Forelimb muscle (tissue), 1 donor: ENCODE data around the gene KIF2C. TPM values are rescaled to one million over a fixed set of nuclear protein-coding genes. Genes with fewer than 3 reads are reported as not detected.
"Not testable (repeated sequence)": the region's sequence is repeated elsewhere in the genome, so short reads cannot be mapped to it uniquely, and the experiment has no call there.

Source experiments
- DNase-seq: peaks from one replicate; pipeline ENCODE4 v3.0.0-alpha.2; 2013; ENCODE audit warnings: low read depth
- polyA plus RNA-seq: library from polyadenylated mRNA; unstranded; fragments of 120-200 nt; gene quantifications from one replicate; pipeline ENCODE4 v1.2.1, GENCODE V29; 2013; ENCODE audit not compliant: insufficient read length

Gene KIF2C
- 9.8 TPM for polyA plus RNA-seq

DNA sequence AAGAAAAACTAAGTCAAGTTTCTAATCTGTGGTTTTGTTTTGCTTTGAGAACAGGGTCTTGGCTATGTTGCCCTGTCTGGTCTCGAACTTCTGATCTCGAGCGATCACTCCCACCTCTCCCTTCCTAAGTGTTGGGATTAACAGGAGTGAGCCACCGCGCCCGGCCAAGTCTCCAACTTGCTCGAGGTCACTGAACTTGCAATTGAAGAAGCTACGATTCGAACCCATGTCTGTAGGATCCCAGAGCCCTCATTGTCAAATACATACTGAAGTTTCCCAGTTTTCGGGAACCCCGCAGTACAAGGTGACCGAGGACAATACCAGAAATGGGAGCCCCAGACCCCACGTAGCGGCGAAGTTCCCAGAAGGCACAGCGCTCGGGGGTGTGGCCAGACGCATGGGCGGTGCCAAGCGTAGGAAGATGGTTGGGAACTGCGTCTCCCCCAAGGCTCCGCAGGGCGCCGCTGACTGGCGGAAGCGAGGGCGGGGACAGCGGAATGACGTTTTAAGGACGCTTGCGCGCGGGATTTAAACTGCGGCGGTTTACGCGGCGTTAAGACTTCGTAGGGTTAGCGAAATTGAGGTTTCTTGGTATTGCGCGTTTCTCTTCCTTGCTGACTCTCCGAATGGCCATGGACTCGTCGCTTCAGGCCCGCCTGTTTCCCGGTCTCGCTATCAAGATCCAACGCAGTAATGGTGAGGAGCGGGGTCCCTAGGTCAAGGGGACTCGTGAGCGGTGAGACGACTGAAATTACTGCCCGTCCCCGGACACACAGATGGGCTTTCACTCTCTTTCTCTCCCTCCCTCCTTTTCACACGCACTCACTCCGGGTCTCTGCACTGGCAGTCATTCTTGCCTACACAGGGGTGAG, at the start of gene KIF2C:
TSS of gene KIF2C (plus strand) at position 531 of the 872 bp plus-strand sequence. CDS start at position 627, 96 bp downstream.
- peak; percentile 92 for DNase-seq

DNA sequence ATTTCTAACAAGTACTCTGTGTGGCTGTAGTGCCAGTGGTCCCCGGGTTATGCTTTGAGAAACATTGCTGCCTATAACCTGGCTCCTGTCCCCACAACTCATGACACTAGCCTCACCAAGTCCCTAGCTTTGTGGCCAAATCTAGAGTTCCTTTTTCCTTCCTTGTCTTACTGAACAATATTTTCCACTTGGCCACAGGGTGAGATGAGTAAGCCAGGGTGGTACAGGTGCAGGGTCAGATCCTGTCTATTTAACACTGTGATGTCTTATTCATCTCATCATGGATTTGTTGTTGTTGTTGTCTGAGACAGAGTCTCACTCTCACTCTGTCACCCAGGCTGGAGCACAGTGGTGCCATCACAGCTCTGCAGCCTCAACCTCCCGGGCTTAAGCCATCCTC, 46.5 kb upstream of the KIF2C start:
- no peak for DNase-seq

DNA sequence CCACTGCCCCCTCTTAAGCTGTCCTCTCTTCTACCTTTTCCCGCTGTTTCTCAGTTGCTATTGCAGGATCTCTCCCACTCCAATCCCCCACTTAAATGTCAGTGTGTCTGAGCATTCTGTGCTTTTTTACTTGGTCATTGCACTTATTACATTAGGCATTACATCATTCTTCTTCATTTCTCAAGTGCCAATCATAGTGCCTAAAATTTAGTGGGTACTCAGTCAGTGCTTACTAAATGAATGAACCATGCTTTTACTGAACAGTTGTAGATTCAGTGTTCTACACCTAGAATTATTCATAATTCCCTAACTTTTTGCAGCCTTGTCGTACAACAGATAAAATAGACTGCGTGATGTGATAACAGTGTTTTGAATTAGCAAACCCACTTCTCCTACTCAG, 45.7 kb upstream of the KIF2C start:
- DNase-seq = no peak

DNA sequence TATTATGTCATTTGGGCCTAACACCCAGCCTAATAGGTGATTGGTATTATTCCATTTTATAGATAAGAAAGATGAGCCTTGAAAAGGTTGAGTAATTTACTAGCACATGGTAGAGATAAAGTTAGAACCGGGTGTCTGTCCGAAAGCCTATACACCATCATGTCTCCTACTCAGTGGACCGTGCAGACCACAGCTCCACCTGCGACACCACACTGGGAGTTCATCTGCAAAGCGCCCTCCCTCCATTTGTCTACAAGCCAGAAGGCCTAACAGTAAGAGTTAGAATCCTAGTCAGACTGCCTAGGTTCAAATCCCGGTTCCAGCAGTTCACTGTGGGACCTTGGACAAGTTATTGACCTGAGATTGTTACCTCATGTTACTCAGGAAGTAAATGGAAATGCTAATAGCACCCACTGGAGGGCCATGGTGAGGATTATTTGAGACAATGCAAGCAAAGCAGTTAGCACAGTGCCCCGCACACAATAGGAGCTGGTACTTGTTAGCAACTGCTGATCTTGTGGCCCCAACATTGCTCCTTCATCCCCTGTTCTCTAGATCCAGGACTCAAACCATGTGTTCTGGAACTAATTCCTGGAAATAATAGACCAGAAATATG, 44.7 kb upstream of the KIF2C start:
- no peak for DNase-seq

DNA sequence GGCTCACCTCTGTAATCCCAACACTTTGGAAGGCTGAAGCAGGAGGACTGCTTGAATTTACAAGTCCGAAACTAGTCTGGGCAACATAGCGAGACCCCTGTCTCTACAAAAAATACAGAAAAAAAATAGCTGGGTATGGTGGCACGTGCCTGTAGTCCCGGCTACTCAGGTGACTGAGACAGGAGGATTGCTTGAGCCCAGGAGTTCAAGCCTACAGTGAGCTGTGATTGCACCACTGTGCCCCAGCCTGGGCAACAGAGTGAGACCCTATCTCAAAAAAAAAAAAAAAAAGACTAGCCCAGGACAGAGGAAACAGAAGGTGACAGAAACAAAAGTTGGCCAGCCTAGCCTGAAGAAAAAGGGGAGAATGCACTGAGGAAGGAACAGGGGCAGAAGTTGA, 44.0 kb upstream of the KIF2C start:
- DNase-seq = no peak

DNA sequence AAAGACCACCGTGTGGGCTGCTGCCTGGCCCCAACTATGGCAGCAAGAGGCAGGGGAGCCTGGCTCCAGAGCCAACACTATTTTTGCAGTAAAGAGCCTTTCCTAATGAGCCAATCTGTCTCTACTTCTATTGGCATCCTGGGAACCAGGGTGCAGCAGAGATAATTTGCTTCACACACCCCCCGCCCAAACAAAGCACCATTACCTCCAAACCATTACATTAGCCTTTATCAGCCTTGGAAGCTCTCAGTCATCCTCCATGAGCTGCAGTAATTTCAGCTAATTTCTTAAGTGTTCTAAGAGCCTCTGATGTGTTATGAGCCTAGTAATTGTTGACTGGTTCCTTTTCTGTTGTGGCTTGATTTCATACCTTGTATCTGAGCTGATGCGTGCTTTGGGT, 43.5 kb upstream of the KIF2C start:
- no peak for DNase-seq

DNA sequence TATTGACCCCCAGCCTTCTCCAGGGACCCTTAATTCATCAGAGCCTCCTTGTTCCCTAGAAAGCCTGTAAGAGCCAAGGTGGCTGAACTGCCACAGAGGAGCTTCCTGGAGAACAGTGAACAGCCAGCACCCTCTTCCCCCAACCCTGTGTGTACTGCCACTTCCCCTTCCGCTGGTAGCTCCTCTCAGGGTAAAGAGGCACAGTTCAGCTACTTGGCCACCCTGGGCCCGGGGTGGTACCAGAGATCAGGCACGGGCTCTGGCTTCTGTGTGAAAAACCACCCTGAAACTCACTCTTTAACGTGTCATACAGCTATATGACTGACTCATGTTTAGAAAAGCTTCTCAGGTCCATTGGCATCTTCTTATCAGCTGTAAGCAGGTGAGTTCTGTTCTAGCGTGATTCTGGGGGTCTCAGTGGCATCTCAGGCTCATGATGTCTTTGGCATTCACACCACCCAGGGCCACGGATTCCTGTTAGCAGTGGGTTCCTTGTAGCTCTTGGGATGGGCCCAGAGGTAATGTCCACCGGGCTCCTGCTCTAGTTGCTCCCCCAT, 42.8 kb upstream of the KIF2C start:
- no peak for DNase-seq

DNA sequence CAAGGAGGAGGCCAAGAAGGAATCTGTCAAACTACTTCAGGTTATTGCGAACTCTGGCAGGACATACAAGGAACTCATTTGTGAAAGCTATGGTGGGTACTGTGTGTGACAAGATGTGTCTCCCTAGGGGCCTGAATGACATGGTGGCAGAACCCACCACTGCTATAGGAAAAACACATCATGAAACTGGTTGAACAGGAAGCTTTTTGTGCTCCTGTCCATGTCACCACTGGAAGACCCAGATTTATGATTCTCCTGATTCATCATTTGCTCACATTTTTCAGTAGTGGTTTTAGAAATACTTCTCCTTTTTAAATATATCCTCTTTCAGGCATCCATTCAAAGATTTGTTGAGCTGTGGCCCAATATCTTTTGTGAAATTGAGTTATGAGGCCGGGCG, 41.5 kb upstream of the KIF2C start:
- DNase-seq = no peak

DNA sequence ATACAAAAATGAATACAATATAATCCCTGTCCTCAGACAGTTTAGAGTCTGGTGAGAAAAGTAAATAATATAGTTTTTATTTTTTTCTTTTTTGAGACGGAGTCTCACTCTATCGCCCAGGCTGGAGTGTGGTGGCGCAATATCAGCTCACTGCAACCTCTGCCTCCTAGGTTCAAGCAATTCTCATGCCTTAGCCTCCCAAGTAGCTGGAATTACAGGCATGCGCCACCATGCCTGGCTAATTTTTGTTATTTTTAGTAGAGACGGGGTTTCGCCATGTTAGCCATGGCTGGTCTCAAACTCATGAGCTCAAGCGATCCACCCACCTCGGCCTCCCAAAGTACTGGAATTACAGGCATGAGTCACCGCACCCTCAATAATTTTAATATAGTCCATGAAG, 40.3 kb upstream of the KIF2C start:
- not testable (repeated sequence) for DNase-seq

DNA sequence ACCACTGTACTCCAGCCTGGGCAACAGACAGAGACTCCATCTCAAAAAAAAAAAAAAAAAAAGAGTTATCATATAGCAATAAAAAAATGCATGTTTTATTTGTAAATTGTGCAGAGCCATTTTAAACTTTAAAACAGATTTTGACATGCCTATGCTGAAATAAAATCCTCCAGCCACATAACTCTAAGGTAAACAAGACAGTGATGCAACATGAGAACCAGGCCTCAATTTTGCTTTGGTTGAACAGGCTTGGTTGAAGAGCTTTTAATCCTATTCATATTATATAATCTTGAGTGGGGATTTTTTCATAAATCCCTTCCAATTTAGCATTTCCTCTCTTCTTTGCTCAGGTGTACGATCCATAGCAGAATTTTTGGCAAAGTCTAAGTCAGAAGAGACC, 39.1 kb upstream of the KIF2C start:
- DNase-seq = no peak

DNA sequence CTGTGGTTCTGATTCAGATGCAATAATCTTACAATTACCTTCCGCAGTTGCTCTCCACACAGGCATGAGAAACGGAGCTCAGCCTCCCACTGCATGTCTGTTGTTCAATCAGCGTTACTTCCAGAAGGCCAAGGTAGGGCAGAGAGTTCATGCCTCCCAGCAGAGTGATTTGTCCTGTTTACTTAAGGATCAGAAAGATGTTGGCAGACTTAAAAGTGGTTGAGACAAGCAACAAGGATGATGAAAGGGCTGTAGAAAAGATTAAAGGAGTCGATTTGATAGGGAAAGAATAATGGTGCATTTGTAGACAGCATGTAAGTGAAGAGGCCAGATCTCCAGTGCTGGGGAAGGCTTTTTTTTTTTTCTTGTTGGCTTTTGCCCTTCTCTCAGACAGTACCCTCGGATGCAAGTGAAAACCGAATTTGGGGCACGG, 38.5 kb upstream of the KIF2C start:
- no peak for DNase-seq

DNA sequence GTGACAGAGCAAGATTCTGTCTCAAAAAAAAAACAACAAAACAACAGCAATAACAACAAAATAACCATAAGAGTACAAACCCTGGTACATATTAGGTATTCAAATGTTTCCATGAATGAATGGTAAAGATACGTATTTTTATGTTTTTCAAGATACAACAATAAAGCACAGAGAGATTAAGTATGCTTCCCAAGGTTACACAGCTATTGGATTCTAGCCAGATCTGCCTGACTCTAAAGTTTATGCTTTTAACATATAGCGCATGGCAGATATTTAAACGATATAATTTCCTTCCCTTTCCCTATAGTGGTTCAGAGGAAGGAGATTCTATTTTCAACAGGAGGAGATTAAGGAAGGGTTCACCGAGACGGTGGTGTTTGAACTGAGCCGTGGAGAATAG, 34.2 kb upstream of the KIF2C start:
- DNase-seq = no peak

DNA sequence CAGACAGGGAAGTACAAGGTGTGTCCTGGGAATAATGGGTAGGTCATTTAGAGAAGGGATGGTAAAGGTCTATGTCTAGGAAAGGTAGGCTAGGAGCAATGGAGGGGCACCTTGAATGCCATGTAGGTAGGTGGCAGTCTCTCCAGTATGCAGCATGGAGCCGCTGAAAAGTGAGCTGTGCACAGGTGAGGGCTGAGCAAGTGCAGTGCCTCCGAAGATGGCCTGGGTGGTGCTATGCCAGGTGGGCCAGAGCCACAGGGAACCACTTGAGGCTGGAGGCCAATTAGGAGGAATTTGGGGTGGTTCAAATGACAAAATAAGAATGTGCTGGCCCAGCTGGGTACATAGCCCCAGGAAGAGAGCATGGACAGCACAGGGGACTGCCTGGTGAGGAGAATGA, 33.7 kb upstream of the KIF2C start:
- no peak for DNase-seq

DNA sequence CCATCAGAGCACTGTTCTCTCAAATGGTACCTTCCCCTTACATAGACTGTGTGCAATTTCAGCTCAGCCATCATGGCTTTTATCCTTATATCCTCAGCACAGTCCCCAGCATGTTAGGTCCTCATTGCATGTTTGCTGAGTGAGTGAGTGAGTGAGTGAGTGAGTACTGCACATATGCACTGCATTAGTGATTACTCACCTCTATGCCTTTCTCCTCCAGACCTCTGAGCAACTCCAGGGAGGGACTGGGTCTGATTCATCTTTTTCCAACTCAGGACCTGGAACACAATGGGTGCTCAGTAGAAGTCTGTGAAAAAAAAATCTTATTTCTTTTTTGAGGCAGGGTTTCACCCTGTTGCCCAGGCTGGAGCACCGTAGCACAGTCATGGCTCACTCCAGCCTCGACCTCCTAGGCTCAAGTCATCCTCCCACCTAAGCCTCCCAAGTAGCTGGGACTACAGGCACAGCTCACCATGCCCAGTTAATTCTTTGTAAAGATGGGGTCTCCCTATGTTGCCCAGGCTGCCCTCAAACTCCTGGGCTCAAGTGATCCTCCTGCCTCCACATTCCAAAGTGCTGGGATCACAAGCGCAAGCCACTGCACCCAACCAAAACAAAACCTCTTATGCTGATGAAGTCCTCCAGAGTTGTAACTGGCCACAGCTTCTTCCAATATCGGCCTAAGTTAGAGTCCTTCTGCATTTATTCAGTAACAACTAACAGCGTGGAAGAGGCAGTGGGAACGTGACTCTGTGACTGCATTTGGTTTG, 32.3 kb upstream of the KIF2C start:
- no peak for DNase-seq

DNA sequence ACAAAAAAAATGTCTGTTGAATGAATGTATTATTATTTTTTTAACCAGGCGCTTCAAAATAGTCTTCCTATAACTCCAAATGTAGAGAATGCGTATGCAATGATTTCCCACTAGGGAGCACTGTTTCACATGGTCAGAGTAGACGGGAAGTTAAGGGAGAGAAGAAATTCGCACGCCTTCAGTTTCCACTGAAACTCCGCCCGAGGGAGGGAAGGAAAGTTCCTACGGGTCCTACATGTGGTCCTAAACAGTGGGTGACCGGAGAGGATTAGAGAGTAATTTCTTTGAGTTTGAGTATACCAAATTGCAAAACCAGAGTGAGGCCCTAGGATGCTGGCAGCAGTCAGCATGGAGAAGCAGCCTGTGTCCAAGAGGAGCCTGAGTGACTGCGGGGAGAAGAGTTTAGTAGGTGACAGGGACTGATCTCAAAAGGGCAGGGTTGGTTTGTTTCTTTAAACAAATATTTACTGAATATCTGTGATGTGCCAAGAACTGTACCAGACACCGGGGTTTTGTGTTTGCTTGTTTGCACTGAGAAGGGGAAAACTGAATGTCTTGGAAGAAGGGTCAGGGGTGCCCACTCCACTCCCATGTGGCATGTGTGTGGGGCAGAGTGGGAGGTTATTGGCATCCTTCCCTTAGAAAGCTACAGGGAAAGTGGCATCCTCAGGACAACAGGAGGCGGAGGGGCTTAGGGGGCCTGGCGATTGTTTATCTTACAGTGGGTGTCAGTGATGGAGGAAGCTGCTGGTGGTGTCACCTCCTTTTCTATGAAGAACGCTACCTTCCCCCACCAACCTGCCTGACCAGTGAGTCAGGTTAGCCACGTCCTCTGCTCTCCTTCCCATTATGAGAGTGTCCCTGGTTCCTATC, 31.4 kb upstream of the KIF2C start:
- DNase-seq = peak; percentile 20

DNA sequence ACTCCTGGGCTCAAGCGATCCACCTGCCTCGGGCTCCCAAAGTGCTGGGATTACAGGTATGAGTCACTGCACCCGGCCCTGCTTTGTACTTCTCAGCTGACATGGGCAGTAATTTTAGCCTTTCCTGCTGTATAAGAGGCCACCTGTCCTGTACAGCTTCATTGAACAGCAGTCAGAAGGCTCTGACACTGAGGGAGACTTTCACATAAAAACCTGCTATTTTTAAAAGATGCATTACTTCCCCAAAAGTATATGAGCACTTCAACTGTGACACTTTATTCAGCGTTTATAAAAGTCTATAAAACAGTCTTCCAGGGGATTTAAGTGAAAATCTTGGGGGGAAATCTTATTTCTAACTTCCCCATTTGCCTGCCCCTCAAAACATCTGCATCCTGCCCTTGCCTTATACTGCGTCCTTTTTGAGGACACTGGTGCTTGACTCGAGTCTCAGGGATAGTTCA, 26.3 kb upstream of the KIF2C start:
- DNase-seq = no peak

DNA sequence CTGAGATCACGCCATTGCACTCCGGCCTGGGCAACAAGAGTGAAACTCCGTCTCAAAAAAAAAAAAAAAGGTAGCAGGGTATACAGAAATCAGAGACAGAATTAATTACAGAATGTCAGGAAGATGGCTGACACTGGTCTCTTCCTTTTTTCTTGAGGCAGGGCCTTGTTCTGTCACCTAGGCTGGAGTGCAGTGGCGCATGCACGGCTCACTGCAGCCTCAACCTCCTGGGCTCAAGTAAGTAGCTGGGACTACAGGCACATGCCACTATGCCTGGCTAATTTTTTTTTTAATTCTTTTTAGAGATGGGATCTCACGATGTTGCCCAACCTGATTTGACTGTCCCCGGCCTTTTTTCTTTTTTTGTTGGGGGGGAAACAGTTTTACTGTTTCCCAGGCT, 25.1 kb upstream of the KIF2C start:
- no peak for DNase-seq

DNA sequence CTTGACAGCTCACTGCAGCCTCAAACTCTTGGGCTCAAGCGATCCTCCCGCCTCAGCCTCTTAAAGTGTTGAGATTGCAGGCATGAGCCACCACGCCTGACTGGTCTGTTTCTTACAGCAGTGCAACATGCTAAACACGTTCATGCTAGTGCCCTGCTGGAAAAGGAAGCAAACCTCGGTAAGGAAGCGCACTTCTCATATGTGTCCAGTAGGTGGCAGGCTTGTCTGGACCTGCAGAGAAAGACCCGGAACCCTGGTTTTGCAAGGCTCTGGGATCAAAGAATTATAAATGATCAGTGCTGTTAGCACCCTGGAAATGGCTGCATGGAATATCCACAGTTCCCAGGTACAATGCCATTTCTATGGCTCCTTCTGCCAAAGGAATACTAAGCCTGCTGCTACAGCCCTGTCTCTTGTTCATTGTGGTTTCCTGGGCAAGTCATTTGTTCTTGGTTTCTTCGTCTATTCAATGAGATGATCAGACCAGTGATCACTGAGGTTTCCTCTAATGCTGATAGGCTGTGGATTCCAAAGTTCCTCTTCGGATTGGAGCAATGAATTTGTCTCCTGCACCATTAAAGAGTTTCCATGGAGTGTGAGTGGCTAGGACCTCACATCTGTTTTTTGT, 24.6 kb upstream of the KIF2C start:
- DNase-seq = no peak

DNA sequence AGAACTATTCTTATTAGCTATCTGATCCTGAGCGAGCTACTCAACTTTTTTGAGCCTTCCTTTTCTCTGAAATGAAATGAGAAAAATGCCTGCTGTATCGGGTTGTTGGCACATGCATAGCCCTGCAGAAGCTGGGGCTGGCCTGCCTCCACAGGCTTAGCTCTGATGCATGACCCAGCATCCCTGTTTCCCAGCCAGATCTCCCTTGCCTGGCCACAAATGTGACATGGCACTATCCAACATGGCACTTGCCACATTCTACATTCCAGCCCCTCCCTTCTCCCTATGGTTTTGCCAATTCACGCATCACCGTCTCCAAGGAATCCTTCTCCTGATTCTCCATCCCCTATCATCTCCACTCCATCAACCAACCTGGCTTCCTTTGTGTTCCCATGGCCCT, 22.5 kb upstream of the KIF2C start:
- no peak for DNase-seq

DNA sequence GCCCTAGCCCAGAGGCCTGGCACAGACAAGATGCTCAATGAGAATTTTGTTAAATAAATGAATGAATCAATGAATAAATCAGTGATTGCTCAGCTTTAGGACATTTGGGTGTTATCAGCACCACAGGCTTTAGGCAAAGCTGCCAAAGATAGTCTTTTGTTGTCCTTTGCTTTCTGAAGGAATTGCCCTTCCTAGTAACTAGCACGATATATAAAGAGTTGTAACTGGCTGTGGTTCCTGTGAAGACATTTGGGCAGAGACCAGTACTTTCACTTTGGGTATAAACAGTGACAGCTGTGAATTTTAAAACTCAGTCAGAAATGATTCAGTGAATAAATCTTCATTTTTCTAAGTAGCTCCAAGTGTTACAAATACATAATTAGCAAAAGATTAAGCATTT, 22.0 kb upstream of the KIF2C start:
- no peak for DNase-seq

DNA sequence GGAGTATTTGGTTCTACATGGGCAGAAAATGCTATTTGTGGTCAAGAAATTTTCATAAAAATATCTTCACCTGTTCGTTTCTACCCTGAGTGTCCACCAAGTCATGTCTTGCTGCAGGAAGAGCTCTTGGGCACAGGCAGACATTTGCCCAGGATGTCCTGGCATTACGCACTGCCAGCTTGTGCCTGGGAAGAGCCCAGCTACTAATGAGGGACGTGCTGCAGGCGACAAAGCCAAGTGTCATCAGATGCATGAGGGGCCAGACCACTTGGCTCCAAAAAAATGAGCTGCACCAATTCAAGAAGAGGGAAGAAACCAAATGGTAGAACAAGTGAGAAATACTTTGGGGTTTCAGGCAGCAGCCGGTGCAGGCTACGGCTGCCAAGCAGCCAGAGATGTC, 21.5 kb upstream of the KIF2C start:
- no peak for DNase-seq
